ENCODE data around the gene BAIAP2. TPM values are rescaled to one million over a fixed set of nuclear protein-coding genes. Genes with fewer than 3 reads are reported as not detected.
"Not testable (repeated sequence)": the region's sequence is repeated elsewhere in the genome, so short reads cannot be mapped to it uniquely, and the experiment has no call there.

Gene BAIAP2
- total RNA-seq, 2 experiments from 2014 or later, result 5.9 to 6.3 TPM

GRCh38 chr17:81011951-81012350, 23.0 kb upstream of the BAIAP2 start:
- POLR2A ChIA-PET, result no interaction called here
- DNase-seq (no peak), ATAC-seq (no peak)
- Mint-ChIP-seq H3K36me3 (ENCODE audit: low read depth) (peaks cover 8% of the 10 kb centered on the region), H3K27ac (no peak overlapping the region), H3K9me3 (peaks cover 11% of the 10 kb centered on the region), H3K4me1 (ENCODE audit: low read depth) (peaks cover 4% of the 10 kb centered on the region), H3K27me3 (peaks cover under 1% of the 10 kb centered on the region), H3K4me3 (no peak overlapping the region)
- TF ChIP-seq, protein P1, sequence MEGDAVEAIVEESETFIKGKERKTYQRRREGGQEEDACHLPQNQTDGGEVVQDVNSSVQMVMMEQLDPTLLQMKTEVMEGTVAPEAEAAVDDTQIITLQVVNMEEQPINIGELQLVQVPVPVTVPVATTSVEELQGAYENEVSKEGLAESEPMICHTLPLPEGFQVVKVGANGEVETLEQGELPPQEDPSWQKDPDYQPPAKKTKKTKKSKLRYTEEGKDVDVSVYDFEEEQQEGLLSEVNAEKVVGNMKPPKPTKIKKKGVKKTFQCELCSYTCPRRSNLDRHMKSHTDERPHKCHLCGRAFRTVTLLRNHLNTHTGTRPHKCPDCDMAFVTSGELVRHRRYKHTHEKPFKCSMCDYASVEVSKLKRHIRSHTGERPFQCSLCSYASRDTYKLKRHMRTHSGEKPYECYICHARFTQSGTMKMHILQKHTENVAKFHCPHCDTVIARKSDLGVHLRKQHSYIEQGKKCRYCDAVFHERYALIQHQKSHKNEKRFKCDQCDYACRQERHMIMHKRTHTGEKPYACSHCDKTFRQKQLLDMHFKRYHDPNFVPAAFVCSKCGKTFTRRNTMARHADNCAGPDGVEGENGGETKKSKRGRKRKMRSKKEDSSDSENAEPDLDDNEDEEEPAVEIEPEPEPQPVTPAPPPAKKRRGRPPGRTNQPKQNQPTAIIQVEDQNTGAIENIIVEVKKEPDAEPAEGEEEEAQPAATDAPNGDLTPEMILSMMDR (IDR thresholded peaks at IDR 0.05), result no peak
- intact Hi-C loops (cut with micrococcal nuclease), result no loop called here
- CTCF ChIA-PET, result no interaction called here

GRCh38 chr17:81012574-81013447, 22.1 kb upstream of the BAIAP2 start:
- ChIA-PET CTCF (interaction anchor here (1.0 kb wide), 2 partner anchors 11 to 85 kb away, joined by 3 read pairs; no protein-coding TSS in a partner anchor), POLR2A (no interaction called here)
- Mint-ChIP-seq H3K4me1 (ENCODE audit: low read depth) (peaks cover 7% of the 10 kb centered on the region), H3K9me3 (peaks cover 11% of the 10 kb centered on the region), H3K27me3 (no peaks in the 10 kb centered on the region), H3K36me3 (ENCODE audit: low read depth) (peaks cover 9% of the 10 kb centered on the region), H3K27ac (no peak overlapping the region), H3K4me3 (no peak overlapping the region)
- intact Hi-C loops (cut with micrococcal nuclease), result no loop called here
- ATAC-seq (no peak), DNase-seq (no peak)
- TF ChIP-seq, protein P1 (IDR thresholded peaks at IDR 0.05), result no peak

GRCh38 chr17:81013642-81014041, 21.3 kb upstream of the BAIAP2 start:
- CTCF ChIA-PET, result interaction anchor here (1.0 kb wide), 2 partner anchors 10 to 84 kb away, joined by 3 read pairs; no protein-coding TSS in a partner anchor
- H3K9me3 Mint-ChIP-seq, result peaks cover 11% of the 10 kb centered on the region

GRCh38 chr17:81015136-81015535, 19.8 kb upstream of the BAIAP2 start:
- CTCF ChIA-PET, result interaction anchor here (0.6 to 1.5 kb wide), 4 partner anchors 9 to 12 kb away, joined by 3 to 5 read pairs (median 4); no protein-coding TSS in a partner anchor
- intact Hi-C loops (cut with micrococcal nuclease), result no loop called here
- H3K27me3 Mint-ChIP-seq, result no peaks in the 10 kb centered on the region
- peaks cover 9% of the 10 kb centered on the region for H3K36me3 Mint-ChIP-seq (ENCODE audit: low read depth)
- H3K4me1 Mint-ChIP-seq (ENCODE audit: low read depth), result peaks cover 26% of the 10 kb centered on the region
- ATAC-seq (no peak), DNase-seq (no peak)
- TF ChIP-seq, protein P1 (IDR thresholded peaks at IDR 0.05), result no peak
- H3K27ac Mint-ChIP-seq, result no peak overlapping the region
- POLR2A ChIA-PET, result no interaction called here
- peaks cover 11% of the 10 kb centered on the region for H3K9me3 Mint-ChIP-seq
- no peak overlapping the region for H3K4me3 Mint-ChIP-seq

More at GRCh38 chr17:81013642-81014041, 21.3 kb upstream of the BAIAP2 start:
- no peak for ATAC-seq
- Mint-ChIP-seq H3K27me3 (no peaks in the 10 kb centered on the region), H3K4me1 (ENCODE audit: low read depth) (peaks cover 15% of the 10 kb centered on the region), H3K36me3 (ENCODE audit: low read depth) (peaks cover 9% of the 10 kb centered on the region), H3K4me3 (no peak overlapping the region), H3K27ac (no peak overlapping the region)
- POLR2A ChIA-PET, result no interaction called here
- intact Hi-C loops (cut with micrococcal nuclease), result no loop called here
- DNase-seq, result no peak
- TF ChIP-seq, protein P1 (IDR thresholded peaks at IDR 0.05), result no peak

- DNase-seq (no peak), ATAC-seq (no peak)
- peak overlapping the region; percentile 14 for H3K27ac Mint-ChIP-seq
- POLR2A ChIA-PET, result no interaction called here
- H3K4me1 Mint-ChIP-seq (ENCODE audit: low read depth), result peaks cover 26% of the 10 kb centered on the region
- no peak overlapping the region for H3K4me3 Mint-ChIP-seq
- CTCF ChIA-PET, result interaction anchor here (1.8 to 4.8 kb wide), 2 partner anchors 25 to 86 kb away, joined by 5 to 28 read pairs; partner anchors contain the start of gene CHMP6
- no peaks in the 10 kb centered on the region for H3K27me3 Mint-ChIP-seq
- peaks cover 7% of the 10 kb centered on the region for H3K9me3 Mint-ChIP-seq
- H3K36me3 Mint-ChIP-seq (ENCODE audit: low read depth), result peaks cover 9% of the 10 kb centered on the region
- TF ChIP-seq, protein P1 (IDR thresholded peaks at IDR 0.05), result no peak
- intact Hi-C loops (cut with micrococcal nuclease), result no loop called here
Observed at GRCh38 chr17:81016575-81016974, 18.4 kb upstream of the BAIAP2 start.

- peaks cover 30% of the 10 kb centered on the region for H3K4me1 Mint-ChIP-seq (ENCODE audit: low read depth)
- intact Hi-C loops (cut with micrococcal nuclease); ATAC-seq; DNase-seq; H3K36me3 Mint-ChIP-seq (ENCODE audit: low read depth); H3K9me3 Mint-ChIP-seq; H3K27me3 Mint-ChIP-seq; H3K4me3 Mint-ChIP-seq: not testable (repeated sequence)
- peak overlapping the region; percentile 93 for H3K27ac Mint-ChIP-seq
- ChIA-PET CTCF (interaction anchor here (1.4 to 4.8 kb wide), 3 partner anchors 13 to 85 kb away, joined by 3 to 28 read pairs (median 5); partner anchors contain the start of gene CHMP6), POLR2A (interaction anchor here (0.6 to 1.7 kb wide), 3 partner anchors 10 to 204 kb away, joined by 3 to 9 read pairs (median 3); no protein-coding TSS in a partner anchor)
Observed at GRCh38 chr17:81017330-81017729, 17.6 kb upstream of the BAIAP2 start.

All from activated CD8-positive, alpha-beta T cell treated with anti-CD3 and anti-CD28 coated beads for 36 hours (primary cell).